Measurements from ENCODE around the gene POTEJ. TPM values are rescaled to one million over a fixed set of nuclear protein-coding genes. Genes with fewer than 3 reads are reported as not detected.
A peak's percentile ranks its signal among the peaks of the same experiment; 100 is the strongest.
"Not testable (repeated sequence)": the region's sequence is repeated elsewhere in the genome, so short reads cannot be mapped to it uniquely, and the experiment has no call there.

POTEJ gene
- under 1 TPM in 2 of 7 donors, not detected in 5; 0.11 to 0.12 TPM for total RNA-seq
- not detected for polyA plus RNA-seq
- long read RNA-seq, donor 1, result 0 reads
- long read RNA-seq, donor 2, result 0 reads
- long read RNA-seq, donor 3, result 0 reads

DNA sequence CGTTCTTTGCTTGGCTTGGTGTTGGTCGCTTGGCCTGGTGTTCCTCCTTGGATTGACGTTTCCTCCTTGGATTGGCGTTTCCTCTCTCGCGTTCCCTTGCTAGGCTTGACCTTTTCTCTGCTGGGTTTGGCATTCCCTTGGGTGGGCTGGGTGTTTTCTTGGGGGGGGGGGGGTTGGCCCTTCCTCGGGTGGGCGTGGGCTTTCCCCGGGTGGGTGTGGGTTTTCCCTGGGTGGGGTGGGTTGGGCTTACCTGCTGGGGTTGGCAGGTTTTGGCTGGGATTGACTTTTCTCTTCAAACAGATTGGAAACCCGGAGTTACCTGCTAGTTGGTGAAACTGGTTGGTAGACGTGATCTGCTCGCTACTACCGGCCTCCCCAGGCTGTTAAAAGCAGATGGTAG lies at the start of gene POTEJ:
Gene POTEJ, plus strand, starts transcription at position 301 of the 400 bp plus-strand sequence. Its CDS starts 93 bp downstream, at position 394.
- H3K4me3 ChIP-seq; intact Hi-C loops (cut with DNase I); H3K36me3 ChIP-seq; H3K27me3 ChIP-seq; H3K27ac ChIP-seq; DNase-seq; H3K4me1 ChIP-seq (ENCODE audit: insufficient read depth); H3K9me3 ChIP-seq: not testable (repeated sequence)
- WGBS, 3 donors, result 90% methylated on average over 3 of the region's 13 CpGs; no CpG with 5 or more reads in 2 of the 3 donors

GRCh38 chr2:130566165-130566564 lies 45.1 kb upstream of the POTEJ start:
- H3K36me3 ChIP-seq; H3K27me3 ChIP-seq; H3K27ac ChIP-seq; DNase-seq; H3K4me1 ChIP-seq (ENCODE audit: insufficient read depth); H3K4me3 ChIP-seq; H3K9me3 ChIP-seq; intact Hi-C loops (cut with DNase I): not testable (repeated sequence)
- no CpG with 5 or more reads among the region's 4 CpGs for WGBS, 3 donors

GRCh38 chr2:130571929-130572328 lies 39.3 kb upstream of the POTEJ start:
- intact Hi-C loops (cut with DNase I), result not testable (repeated sequence)

GRCh38 chr2:130574230-130574629 lies 37.0 kb upstream of the POTEJ start:
- intact Hi-C loops (cut with DNase I); H3K36me3 ChIP-seq; H3K27me3 ChIP-seq; H3K4me1 ChIP-seq (ENCODE audit: insufficient read depth); H3K4me3 ChIP-seq; H3K9me3 ChIP-seq; H3K27ac ChIP-seq: not testable (repeated sequence)
- peak in 1 of 5 donors; percentile 12 for DNase-seq
- 84% methylated on average over 7 of the region's 13 CpGs; no CpG with 5 or more reads in 2 of the 3 donors for WGBS, 3 donors

More at GRCh38 chr2:130571929-130572328, 39.3 kb upstream of the POTEJ start:
- H3K9me3 ChIP-seq; H3K27ac ChIP-seq; H3K4me1 ChIP-seq (ENCODE audit: insufficient read depth); DNase-seq; H3K27me3 ChIP-seq; H3K36me3 ChIP-seq; H3K4me3 ChIP-seq: not testable (repeated sequence)
- WGBS, 3 donors, result no CpG with 5 or more reads among the region's 3 CpGs

GRCh38 chr2:130576209-130576784 lies 34.9 kb upstream of the POTEJ start:
- H3K36me3 ChIP-seq; H3K4me1 ChIP-seq (ENCODE audit: insufficient read depth); H3K9me3 ChIP-seq; DNase-seq; intact Hi-C loops (cut with DNase I); H3K27ac ChIP-seq; H3K4me3 ChIP-seq; H3K27me3 ChIP-seq: not testable (repeated sequence)
- WGBS, 3 donors, result no CpG with 5 or more reads among the region's 8 CpGs

DNA sequence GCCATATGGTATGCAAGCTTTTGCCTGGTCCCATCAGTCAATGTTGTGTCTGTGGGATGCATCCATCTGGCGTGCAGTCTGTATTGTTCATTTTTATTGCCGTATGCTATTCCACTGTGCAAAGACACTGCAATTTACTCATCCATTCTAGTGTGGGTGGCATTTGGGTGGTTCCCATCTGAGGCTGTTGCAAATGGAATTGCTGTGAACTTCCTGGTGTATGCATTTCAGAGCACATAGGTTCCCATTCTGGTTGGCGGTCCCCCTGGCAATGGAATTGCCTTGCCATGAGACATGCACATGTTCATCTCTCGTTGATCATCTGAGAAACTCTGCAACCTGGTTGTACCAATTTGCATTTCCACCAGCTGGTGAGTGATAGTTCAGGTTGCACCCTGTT lies 33.7 kb upstream of the POTEJ start:
- H3K4me3 ChIP-seq; H3K4me1 ChIP-seq (ENCODE audit: insufficient read depth); intact Hi-C loops (cut with DNase I); DNase-seq; H3K27ac ChIP-seq; H3K9me3 ChIP-seq; H3K27me3 ChIP-seq; H3K36me3 ChIP-seq: not testable (repeated sequence)
- WGBS, 3 donors, result no CpG with 5 or more reads among the region's 4 CpGs

GRCh38 chr2:130579121-130579520 lies 32.1 kb upstream of the POTEJ start:
- H3K4me3 ChIP-seq; H3K27ac ChIP-seq; H3K36me3 ChIP-seq; H3K27me3 ChIP-seq; H3K4me1 ChIP-seq (ENCODE audit: insufficient read depth); H3K9me3 ChIP-seq; intact Hi-C loops (cut with DNase I): not testable (repeated sequence)
- peak in 1 of 5 donors; percentile 7 for DNase-seq
- WGBS, 3 donors, result 82 to 90% methylated on average over 5 of the region's 7 CpGs; no CpG with 5 or more reads in 1 of the 3 donors

DNA sequence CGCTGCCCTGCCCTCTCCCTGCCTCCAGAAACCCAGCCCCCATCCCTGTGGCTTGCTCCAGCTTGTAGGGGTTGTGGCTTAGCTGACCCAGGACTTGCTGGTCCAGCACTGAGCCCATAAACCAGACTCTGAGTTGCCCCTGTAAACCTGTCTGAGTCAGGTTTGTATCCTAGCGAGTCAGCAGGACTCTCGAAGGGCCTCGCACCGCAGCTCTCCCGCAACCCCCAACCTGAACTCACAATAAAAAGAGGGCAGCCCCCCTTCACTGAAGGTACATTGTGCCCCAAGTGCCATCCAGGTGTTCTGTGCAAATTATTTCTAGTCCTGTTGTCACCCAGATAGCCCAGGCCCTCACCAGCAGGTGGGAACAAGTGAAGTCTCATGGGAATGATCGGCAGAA lies 29.7 kb upstream of the POTEJ start:
- peak in 1 of 5 donors; percentile 7 for DNase-seq
- H3K27me3 ChIP-seq; H3K36me3 ChIP-seq; H3K9me3 ChIP-seq; H3K27ac ChIP-seq; intact Hi-C loops (cut with DNase I); H3K4me1 ChIP-seq (ENCODE audit: insufficient read depth); H3K4me3 ChIP-seq: not testable (repeated sequence)
- WGBS, 3 donors, result 96 to 100% (median 97%) methylated on average over 1 to 6 of the region's 7 CpGs

DNA sequence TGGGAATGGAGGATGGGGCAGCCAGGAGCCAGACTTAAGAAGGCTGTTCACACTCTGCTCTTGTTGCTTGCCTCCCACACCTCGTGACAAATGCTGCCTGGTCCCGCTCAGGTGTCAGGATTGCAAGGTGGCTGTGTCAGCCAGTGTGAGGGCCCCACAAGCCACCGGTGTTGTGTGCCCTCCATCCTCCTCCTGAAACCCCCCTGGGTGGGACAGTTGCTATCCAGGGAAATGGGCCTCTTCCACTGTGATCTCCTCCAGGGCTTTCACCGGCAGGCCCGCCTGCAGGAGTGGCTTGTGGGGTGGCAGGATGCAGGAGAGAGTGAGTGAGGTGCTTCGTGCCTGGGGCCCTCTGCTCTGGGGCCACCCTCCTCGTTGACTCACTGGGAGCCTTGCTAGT lies 28.3 kb upstream of the POTEJ start:
- H3K27me3 ChIP-seq; H3K27ac ChIP-seq; H3K36me3 ChIP-seq; H3K9me3 ChIP-seq; intact Hi-C loops (cut with DNase I); H3K4me3 ChIP-seq; H3K4me1 ChIP-seq (ENCODE audit: insufficient read depth): not testable (repeated sequence)
- 61 to 82% methylated on average over 3 of the region's 7 CpGs; no CpG with 5 or more reads in 1 of the 3 donors for WGBS, 3 donors
- peak in 1 of 5 donors; percentile 2 for DNase-seq

- intact Hi-C loops (cut with DNase I); DNase-seq: not testable (repeated sequence)
Observed at GRCh38 chr2:130583582-130583981, 27.7 kb upstream of the POTEJ start.

DNA sequence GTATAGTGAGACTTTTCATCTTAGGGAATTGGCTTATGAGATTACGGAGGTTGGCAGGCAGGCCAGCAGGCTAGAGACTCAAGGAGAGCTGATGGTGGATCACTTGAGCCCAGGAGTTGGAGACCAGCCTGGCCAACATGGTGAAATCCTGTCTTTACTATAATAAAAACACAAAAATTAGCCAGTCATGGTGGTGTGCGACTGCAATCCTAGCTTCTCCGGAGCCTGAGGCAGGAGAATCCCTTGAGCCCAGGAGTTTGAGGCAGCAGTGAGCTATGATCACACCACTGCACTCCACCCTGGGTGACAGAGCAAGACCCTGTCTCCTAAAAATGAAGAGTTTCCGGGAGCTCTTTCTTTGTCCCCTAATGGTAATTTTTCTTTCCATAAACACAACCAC lies 26.5 kb upstream of the POTEJ start:
- DNase-seq; H3K4me3 ChIP-seq; H3K27ac ChIP-seq; H3K27me3 ChIP-seq; H3K9me3 ChIP-seq; H3K36me3 ChIP-seq; H3K4me1 ChIP-seq (ENCODE audit: insufficient read depth); intact Hi-C loops (cut with DNase I): not testable (repeated sequence)
- WGBS, 3 donors, result 87 to 95% (median 87%) methylated on average over 2 of the region's 4 CpGs

More at GRCh38 chr2:130583582-130583981, 27.7 kb upstream of the POTEJ start:
- not testable (repeated sequence) for H3K4me1 ChIP-seq (ENCODE audit: insufficient read depth); H3K27me3 ChIP-seq; H3K36me3 ChIP-seq; H3K9me3 ChIP-seq; H3K4me3 ChIP-seq; H3K27ac ChIP-seq
- 78 to 89% (median 86%) methylated on average over 4 to 5 of the region's 7 CpGs for WGBS, 3 donors

- H3K4me1 ChIP-seq (ENCODE audit: insufficient read depth); intact Hi-C loops (cut with DNase I); H3K9me3 ChIP-seq; H3K36me3 ChIP-seq; H3K27me3 ChIP-seq; H3K27ac ChIP-seq; H3K4me3 ChIP-seq: not testable (repeated sequence)
- DNase-seq, result peak in 1 of 5 donors; percentile 2
- 94% methylated on average over 2 of the region's 11 CpGs; no CpG with 5 or more reads in 2 of the 3 donors for WGBS, 3 donors
Observed at GRCh38 chr2:130588688-130589458, 22.4 kb upstream of the POTEJ start.
